ENCODE results near the gene IPO5. TPM values are rescaled to one million over a fixed set of nuclear protein-coding genes. Genes with fewer than 3 reads are reported as not detected.
"Not testable (repeated sequence)": the region's sequence is repeated elsewhere in the genome, so short reads cannot be mapped to it uniquely, and the experiment has no call there.

Gene IPO5
- total RNA-seq, 4 donors from 2014 or later = 34.0 to 134 (median 78.6) TPM

DNA sequence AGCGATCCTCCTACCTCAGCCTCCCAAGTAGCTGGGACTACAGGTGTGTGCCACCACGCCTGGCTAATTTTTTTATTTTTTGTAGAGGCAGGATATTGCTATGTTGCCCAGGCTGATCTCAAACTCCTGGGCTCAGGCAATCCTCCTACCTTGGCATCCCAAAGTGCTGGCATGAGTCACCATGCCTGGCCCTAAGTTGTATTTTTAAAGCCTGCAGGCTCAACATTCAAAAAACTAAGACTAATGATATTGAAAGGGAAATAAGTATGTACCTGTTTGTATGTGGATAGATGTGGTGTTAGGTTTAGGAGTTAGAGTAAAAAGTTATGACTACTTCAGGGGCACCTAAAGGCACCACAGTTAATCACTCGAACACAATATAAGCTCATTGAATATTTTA lies 5.4 kb upstream of the IPO5 start:
- Histone ChIP-seq H3K4me1 (no peaks in the 10 kb centered on the region), H3K27me3 (no peaks in the 10 kb centered on the region), H3K27ac (no peak overlapping the region), H3K4me3 (no peak overlapping the region), H3K36me3 (no peaks in the 10 kb centered on the region), H3K9me3 (no peaks in the 10 kb centered on the region)
- no peak for DNase-seq
- WGBS, 2 donors = 69 to 82% methylated on average over 3 of the region's 3 CpGs
- intact Hi-C loops (cut with DNase I) = no loop called here
- TF ChIP-seq, protein P1, sequence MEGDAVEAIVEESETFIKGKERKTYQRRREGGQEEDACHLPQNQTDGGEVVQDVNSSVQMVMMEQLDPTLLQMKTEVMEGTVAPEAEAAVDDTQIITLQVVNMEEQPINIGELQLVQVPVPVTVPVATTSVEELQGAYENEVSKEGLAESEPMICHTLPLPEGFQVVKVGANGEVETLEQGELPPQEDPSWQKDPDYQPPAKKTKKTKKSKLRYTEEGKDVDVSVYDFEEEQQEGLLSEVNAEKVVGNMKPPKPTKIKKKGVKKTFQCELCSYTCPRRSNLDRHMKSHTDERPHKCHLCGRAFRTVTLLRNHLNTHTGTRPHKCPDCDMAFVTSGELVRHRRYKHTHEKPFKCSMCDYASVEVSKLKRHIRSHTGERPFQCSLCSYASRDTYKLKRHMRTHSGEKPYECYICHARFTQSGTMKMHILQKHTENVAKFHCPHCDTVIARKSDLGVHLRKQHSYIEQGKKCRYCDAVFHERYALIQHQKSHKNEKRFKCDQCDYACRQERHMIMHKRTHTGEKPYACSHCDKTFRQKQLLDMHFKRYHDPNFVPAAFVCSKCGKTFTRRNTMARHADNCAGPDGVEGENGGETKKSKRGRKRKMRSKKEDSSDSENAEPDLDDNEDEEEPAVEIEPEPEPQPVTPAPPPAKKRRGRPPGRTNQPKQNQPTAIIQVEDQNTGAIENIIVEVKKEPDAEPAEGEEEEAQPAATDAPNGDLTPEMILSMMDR (IDR thresholded peaks at IDR 0.05) = no peak
- no peak for TF ChIP-seq POLR2A (IDR thresholded peaks at IDR 0.05)

DNA sequence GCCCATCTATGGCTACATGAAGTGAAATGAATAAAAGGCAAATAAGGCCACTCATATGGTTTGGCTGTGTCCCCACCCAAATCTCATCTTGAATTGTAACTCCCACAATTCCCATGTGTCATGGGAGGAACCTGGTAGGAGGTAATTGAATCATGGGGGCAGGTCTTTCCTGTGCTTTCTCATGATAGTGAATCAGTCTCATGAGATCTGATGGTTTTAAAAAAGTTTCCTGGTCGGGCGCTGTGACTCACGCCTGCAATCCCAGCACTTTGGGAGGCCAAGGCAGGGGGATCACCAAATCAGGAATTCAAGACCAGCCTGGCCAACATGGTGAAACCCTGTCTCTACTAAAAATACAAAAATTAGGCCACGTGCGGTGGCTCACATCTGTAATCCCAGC lies 4.2 kb upstream of the IPO5 start:
- not testable (repeated sequence) for DNase-seq

DNA sequence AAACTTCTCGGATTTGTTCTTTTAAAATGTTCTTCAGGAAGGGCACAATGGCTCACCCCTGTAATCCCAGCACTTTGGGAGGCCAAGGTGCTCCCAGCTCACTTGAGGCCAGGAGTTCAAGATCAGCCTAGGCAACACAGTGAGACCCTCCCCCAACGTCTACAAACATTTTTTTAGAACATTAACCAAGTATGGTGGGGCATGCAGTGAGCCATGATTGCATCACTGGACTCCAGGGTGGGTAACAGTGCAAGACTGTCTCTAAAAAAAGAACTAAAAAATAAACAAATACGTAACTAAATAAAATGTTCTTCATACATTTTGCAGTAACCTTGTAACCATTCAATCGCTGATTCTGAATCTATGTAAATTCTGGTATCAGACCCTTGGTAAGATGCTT lies 2.1 kb upstream of the IPO5 start:
- DNase-seq = no peak
- intact Hi-C loops (cut with DNase I) = no loop called here
- no peaks in the 10 kb centered on the region for H3K9me3 ChIP-seq
- WGBS, 2 donors = 72 to 74% methylated on average over 3 to 4 of the region's 4 CpGs
- TF ChIP-seq, protein P1 (IDR thresholded peaks at IDR 0.05) = no peak
- no peaks in the 10 kb centered on the region for H3K4me1 ChIP-seq
- H3K27me3 ChIP-seq = no peaks in the 10 kb centered on the region
- H3K27ac ChIP-seq = no peak overlapping the region
- no peak overlapping the region for H3K4me3 ChIP-seq
- H3K36me3 ChIP-seq = no peaks in the 10 kb centered on the region

More for the DNA sequence above, 4.2 kb upstream of the IPO5 start:
- H3K4me3 ChIP-seq; intact Hi-C loops (cut with DNase I); H3K9me3 ChIP-seq; H3K36me3 ChIP-seq; H3K27ac ChIP-seq; H3K27me3 ChIP-seq; H3K4me1 ChIP-seq: not testable (repeated sequence)
- 67 to 75% methylated on average over 1 to 2 of the region's 5 CpGs for WGBS, 2 donors

DNA sequence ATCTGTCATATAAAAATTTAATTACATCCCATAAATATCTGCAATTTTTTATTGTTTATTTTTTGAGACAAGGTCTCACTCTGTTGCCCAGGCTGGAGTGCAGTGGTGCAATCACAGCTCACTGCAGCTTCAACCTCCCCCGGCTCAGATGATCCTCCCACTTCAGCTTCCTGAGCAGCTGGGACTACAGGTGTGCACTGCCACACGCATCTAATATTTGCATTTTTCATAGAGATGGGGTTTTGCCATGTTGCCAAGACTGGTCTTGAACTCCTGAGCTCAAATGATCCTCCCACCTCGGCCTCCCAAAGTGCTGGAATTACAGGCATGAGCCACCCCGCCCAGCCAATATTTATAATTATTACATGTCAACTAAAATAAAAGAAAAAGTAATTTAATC lies 644 bp upstream of the IPO5 start:
- intact Hi-C loops (cut with DNase I); DNase-seq: not testable (repeated sequence)

DNA sequence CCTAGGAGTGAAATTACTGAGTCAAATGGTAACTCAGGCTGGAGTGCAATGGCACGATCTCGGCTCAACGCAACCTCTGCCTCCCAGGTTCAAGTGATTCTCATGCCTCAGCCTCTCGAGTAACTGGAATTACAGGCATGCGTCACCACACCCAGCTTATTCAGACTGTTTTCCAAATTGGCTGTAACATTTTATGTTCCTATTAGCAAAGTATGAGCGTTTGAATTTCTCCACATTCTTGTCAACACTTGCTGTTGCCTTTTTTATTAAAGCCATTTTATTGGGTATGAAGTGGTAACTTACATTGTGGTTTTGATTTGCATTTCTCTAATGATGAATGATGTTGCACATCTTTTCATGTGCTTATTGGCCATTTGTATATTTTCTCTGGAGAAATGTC lies 7.9 kb downstream of the IPO5 start:
- intact Hi-C loops (cut with DNase I) = no loop called here
- Histone ChIP-seq H3K27ac (no peak overlapping the region), H3K9me3 (no peaks in the 10 kb centered on the region), H3K36me3 (no peaks in the 10 kb centered on the region), H3K4me1 (no peaks in the 10 kb centered on the region), H3K27me3 (no peaks in the 10 kb centered on the region), H3K4me3 (no peak overlapping the region)
- WGBS, 2 donors = 80 to 84% methylated on average over 6 of the region's 6 CpGs
- DNase-seq = no peak
- TF ChIP-seq, protein P1 (IDR thresholded peaks at IDR 0.05) = no peak
- no peak for TF ChIP-seq POLR2A (IDR thresholded peaks at IDR 0.05)

More for the DNA sequence above, 644 bp upstream of the IPO5 start:
- H3K27me3 ChIP-seq, H3K4me3 ChIP-seq, H3K4me1 ChIP-seq, H3K27ac ChIP-seq, H3K36me3 ChIP-seq, H3K9me3 ChIP-seq: not testable (repeated sequence)
- WGBS, 2 donors = 72 to 73% methylated on average over 4 of the region's 4 CpGs

DNA sequence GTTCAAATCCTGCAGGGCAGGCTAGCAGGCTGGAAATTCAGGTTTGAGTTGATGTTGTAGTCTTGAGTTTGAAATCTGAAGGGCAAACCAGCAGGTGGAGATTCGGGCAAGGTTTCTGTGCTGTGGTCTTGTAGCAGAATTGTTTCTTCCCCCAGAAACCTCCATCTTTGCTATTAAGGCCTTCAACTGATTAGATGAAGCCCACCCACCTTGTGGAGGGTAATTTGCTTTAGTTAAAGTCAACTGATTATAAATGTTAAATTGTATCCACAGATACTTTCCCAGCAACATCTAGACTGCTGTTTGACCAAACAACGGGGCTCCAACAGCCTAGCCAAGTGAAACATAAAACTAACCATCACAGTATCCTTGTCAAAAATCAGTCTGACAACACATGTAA lies 9.4 kb downstream of the IPO5 start:
- intact Hi-C loops (cut with DNase I) = no loop called here
- DNase-seq = no peak
- Histone ChIP-seq H3K4me1 (no peaks in the 10 kb centered on the region), H3K27me3 (peaks cover 0 to 7% (median 0%) of the 10 kb centered on the region in 4 donors), H3K36me3 (no peaks in the 10 kb centered on the region), H3K27ac (no peak overlapping the region), H3K9me3 (no peaks in the 10 kb centered on the region), H3K4me3 (no peak overlapping the region)
- WGBS, 2 donors = 83 to 98% methylated on average over 2 of the region's 2 CpGs
- no peak for TF ChIP-seq POLR2A (IDR thresholded peaks at IDR 0.05)
- TF ChIP-seq, protein P1 (IDR thresholded peaks at IDR 0.05) = no peak
